HepG2 (cell line): Measurements from ENCODE around the gene FUT8. TPM values are rescaled to one million over a fixed set of nuclear protein-coding genes. Genes with fewer than 3 reads are reported as not detected.

Experiments
- POLR2AphosphoS2 ChIP-seq: IDR thresholded peaks from 2 replicates; pipeline ENCODE4 v1.6.1; 2011; ENCODE audit warnings: low read depth, low read length, improper control_type of control experiment
- SP2 ChIP-seq: sonication (generic); formaldehyde crosslinking; IDR thresholded peaks from 2 replicates; pipeline ENCODE4 v1.5.1; 2020; ENCODE audit warnings: mild to moderate bottlenecking, missing genetic modification reagents
- TOE1 ChIP-seq: sonication (generic); formaldehyde crosslinking; IDR thresholded peaks from 2 replicates; pipeline ENCODE4 v1.4.0; 2020; ENCODE audit warnings: mild to moderate bottlenecking, missing genetic modification reagents
- ZKSCAN1 ChIP-seq: fragments of 150-350 bp; IDR thresholded peaks from 2 replicates; pipeline ENCODE4 v1.6.1; 2014; ENCODE audit warnings: low read length
- ZNF142 ChIP-seq: sonication (generic); formaldehyde crosslinking; IDR thresholded peaks from 2 replicates; pipeline ENCODE4 v1.4.0; 2020; ENCODE audit warnings: missing genetic modification reagents
- ZNF747 ChIP-seq: sonication (generic); formaldehyde crosslinking; IDR thresholded peaks from 2 replicates; pipeline ENCODE4 v1.8.1; 2023; ENCODE audit warnings: missing genetic modification reagents, mild to moderate bottlenecking, borderline replicate concordance
- polyA plus RNA-seq, 8 experiments: library from polyadenylated mRNA; depleted of rRNA in 3 of 8; stranded (reverse) in 7 of 8; unstranded in 1 of 8; fragments of >200 nt; fragmentation: Illumina TruSeq in 4 of 8; extraction: Trizol in 4 of 8; gene quantifications; 2 replicates each; pipeline versions ENCODE4 v1.2.1 to v1.2.3, GENCODE V29; 2011 to 2016; ENCODE audit warnings: low read depth in 4 of 8, missing spikeins in 1 of 8, mixed read lengths in 1 of 8; ENCODE audit not compliant: insufficient read depth in 1 of 8
- total RNA-seq, 5 experiments: library from RNA; depleted of rRNA; stranded (reverse); fragments of >200 nt; fragmentation: Illumina TruSeq; extraction: Trizol; gene quantifications; 2 replicates each; pipeline ENCODE4 v1.2.3, GENCODE V29; 2016; ENCODE audit warnings: low read depth in 1 of 5

The FUT8 gene
- total and polyA plus RNA-seq, 2 of the 13 experiments (the other 11 are each of a cell fraction or from before 2014, with no cell fraction given): 9.3 to 17.5 TPM

- TF ChIP-seq ZNF747 (CRISPR knock-in tag) (no peak), ZNF142 (CRISPR knock-in tag) (no peak), SP2 (CRISPR knock-in tag) (no peak), ZKSCAN1 (no peak), TOE1 (no peak), POLR2AphosphoS2 (no peak)
Measured at GRCh38 chr14:65791191-65791981, 378.9 kb downstream of the FUT8 start (continued).
